Neural cell (in vitro differentiated cells): Measurements from ENCODE around the gene CA12.

Experiments
- CTCF ChIP-seq: fragments of 450-650 bp; IDR thresholded peaks from 2 replicates; pipeline ENCODE4 v1.5.1; 2014; ENCODE audit warnings: antibody characterized with exemption, mild to moderate bottlenecking, moderate library complexity; ENCODE audit not compliant: poor library complexity, severe bottlenecking
- EP300 ChIP-seq: fragments of 450-650 bp; conservative IDR thresholded peaks from 2 replicates; pipeline ENCODE4 v1.6.1; 2014; ENCODE audit warnings: antibody characterized with exemption, mild to moderate bottlenecking, moderate library complexity; ENCODE audit not compliant: poor library complexity, severe bottlenecking
- MXI1 ChIP-seq: fragments of 450-650 bp; conservative IDR thresholded peaks from 2 replicates; pipeline ENCODE4 v1.6.1; 2014; ENCODE audit warnings: antibody characterized with exemption, mild to moderate bottlenecking; ENCODE audit not compliant: poor library complexity, severe bottlenecking
- POLR2AphosphoS5 ChIP-seq: IDR thresholded peaks from 2 replicates; pipeline ENCODE4 v1.6.1; 2012
- REST ChIP-seq: IDR thresholded peaks from 2 replicates; pipeline ENCODE4 v1.6.1; 2012; ENCODE audit warnings: borderline replicate concordance

- TF ChIP-seq REST = no peak
- no peak for TF ChIP-seq CTCF
- no peak for TF ChIP-seq POLR2AphosphoS5
- no peak for TF ChIP-seq EP300
- TF ChIP-seq MXI1 = no peak
Measured at GRCh38 chr15:63368503-63368902, 13.1 kb downstream of the CA12 start.
